Keratinocyte (primary cell): ENCODE data around the gene TFF3. TPM values are rescaled to one million over a fixed set of nuclear protein-coding genes. Genes with fewer than 3 reads are reported as not detected.

Experiments
- DNase-seq: peaks from one replicate; pipeline ENCODE4 v3.0.0-alpha.2; 2011; ENCODE audit warnings: low read depth, missing footprints, low spot score
- FAIRE-seq: peaks from 2 replicates; lab custom pipeline; 2011; peaks lifted over from hg19 to GRCh38; lab: Jason Lieb, UNC
- H2AFZ ChIP-seq: 2 replicates; pipeline ENCODE4 v1.6.0; 2012; ENCODE audit warnings: low read length, control low read depth, inconsistent platforms; ENCODE audit not compliant: control insufficient read depth
- H3K27ac ChIP-seq: 2 replicates; pipeline ENCODE4 v1.5.1; 2011; ENCODE audit warnings: low read length; ENCODE audit not compliant: control insufficient read depth, insufficient read depth
- H3K27me3 ChIP-seq: 3 replicates; pipeline ENCODE4 v1.6.0; 2011; ENCODE audit warnings: low read length; ENCODE audit not compliant: control insufficient read depth, insufficient read depth; ENCODE audit errors: extremely low read depth
- H3K36me3 ChIP-seq, 2 experiments: 2 replicates in 1 of 2; 3 replicates in 1 of 2; pipeline ENCODE4 v1.5.1; 2011; ENCODE audit warnings: low read length in 2 of 2, mild to moderate bottlenecking in 1 of 2; ENCODE audit not compliant: control insufficient read depth in 2 of 2, insufficient read depth in 2 of 2; ENCODE audit errors: extremely low read depth in 1 of 2
- H3K4me1 ChIP-seq: 3 replicates; pipeline ENCODE4 v1.5.1; 2011; ENCODE audit warnings: low read length; ENCODE audit not compliant: control insufficient read depth, insufficient read depth; ENCODE audit errors: extremely low read depth
- H3K4me2 ChIP-seq: 3 replicates; pipeline ENCODE4 v1.6.0; 2011; ENCODE audit warnings: low read depth, low read length; ENCODE audit not compliant: control insufficient read depth, insufficient read depth; ENCODE audit errors: extremely low read depth
- H3K4me3 ChIP-seq, 3 experiments: fragments of 200-600 bp in 1 of 3; sonication (generic) in 1 of 3; 2 replicates in 2 of 3; 3 replicates in 1 of 3; pipeline ENCODE4 v1.5.1; 2011 to 2016; ENCODE audit warnings: low read length in 3 of 3, mild to moderate bottlenecking in 3 of 3, control low read depth in 2 of 3, inconsistent platforms in 1 of 3, low read depth in 1 of 3, mixed read lengths in 1 of 3, mixed run types in 1 of 3, moderate library complexity in 1 of 3; ENCODE audit not compliant: control insufficient read depth in 2 of 3, insufficient read depth in 2 of 3; ENCODE audit errors: extremely low read depth in 1 of 3
- H3K79me2 ChIP-seq: 2 replicates; pipeline ENCODE4 v1.6.0; 2012; ENCODE audit warnings: low read length; ENCODE audit not compliant: control insufficient read depth, insufficient read depth
- H3K9ac ChIP-seq: 3 replicates; pipeline ENCODE4 v1.6.0; 2011; ENCODE audit warnings: low read length; ENCODE audit not compliant: control insufficient read depth, insufficient read depth; ENCODE audit errors: extremely low read depth
- H3K9me1 ChIP-seq: 3 replicates; pipeline ENCODE4 v1.6.0; 2011; ENCODE audit warnings: low read length; ENCODE audit not compliant: control insufficient read depth, insufficient read depth; ENCODE audit errors: extremely low read depth
- H3K9me3 ChIP-seq: 2 replicates; pipeline ENCODE4 v1.5.1; 2012; ENCODE audit warnings: low read depth, low read length; ENCODE audit not compliant: control insufficient read depth
- H4K20me1 ChIP-seq: 3 replicates; pipeline ENCODE4 v1.6.0; 2011; ENCODE audit warnings: low read length; ENCODE audit not compliant: control insufficient read depth, insufficient read depth; ENCODE audit errors: extremely low read depth
- CTCF ChIP-seq, 3 experiments: IDR thresholded peaks in 1 of 3; conservative IDR thresholded peaks in 1 of 3; optimal IDR thresholded peaks in 1 of 3; 2 replicates in 2 of 3; 3 replicates in 1 of 3; pipeline versions ENCODE3 to v1.5.1; 2011; ENCODE audit warnings: low read length in 3 of 3, mild to moderate bottlenecking in 3 of 3, moderate library complexity in 2 of 3, control low read depth in 1 of 3, inconsistent platforms in 1 of 3; ENCODE audit not compliant: insufficient read depth in 2 of 3; ENCODE audit errors: extremely low read depth in 1 of 3
- EZH2 ChIP-seq: IDR thresholded peaks from one replicate; pipeline ENCODE4 v1.6.1; 2012; ENCODE audit warnings: inconsistent platforms, mild to moderate bottlenecking, low read length, moderate library complexity
- dilution Hi-C: fragments of 300-500 bp; cut with MboI; formaldehyde crosslinking; loops from one replicate; pipeline ENCODE4 v1.7.0; 2020; ENCODE audit warnings: low sequenced_read_pairs; ENCODE audit not compliant: extremely low pct_ligation_motif_present
- polyA minus RNA-seq, 3 experiments: library from RNA; depleted of rRNA, polyadenylated mRNA; stranded (reverse); fragments of >200 nt; gene quantifications; 1 replicate in 1 of 3; 2 replicates in 1 of 3; 3 replicates in 1 of 3; pipeline ENCODE4 v1.2.3, GENCODE V29; 2011
- polyA plus RNA-seq, 5 experiments: library from polyadenylated mRNA; depleted of rRNA in 3 of 5; stranded (reverse) in 3 of 5; stranded (forward) in 1 of 5; unstranded in 1 of 5; fragments of >200 nt; gene quantifications; 1 replicate in 1 of 5; 2 replicates in 3 of 5; 3 replicates in 1 of 5; pipeline versions ENCODE4 v1.2.1 to v1.2.3, GENCODE V29; 2011 to 2012; ENCODE audit warnings: missing spikeins in 2 of 5, low read depth in 1 of 5, low replicate concordance in 1 of 5

The TFF3 gene
- polyA plus RNA-seq (not detected in 3 replicates), polyA minus RNA-seq (not detected in 3 replicates)
- polyA plus RNA-seq (2011; ENCODE audit: low read depth) = not detected
- not detected in 2 replicates for polyA plus RNA-seq (2011; cell fraction: cytosol; rRNA removed)
- not detected in 2 replicates for polyA plus RNA-seq (2011; cell fraction: nucleus; rRNA removed)
- not detected in 2 replicates for polyA plus RNA-seq (2012; ENCODE audit: low replicate concordance)
- polyA minus RNA-seq (2011; cell fraction: cytosol; rRNA and poly(A)+ RNA removed) = not detected
- not detected in 2 replicates for polyA minus RNA-seq (2011; cell fraction: nucleus; rRNA and poly(A)+ RNA removed)

GRCh38 chr21:42315296-42315891, at the start of gene TFF3:
Gene TFF3, minus strand, starts transcription at chr21:42315409. Its CDS starts 35 bp downstream, at chr21:42315374.
- no peak within 1 kb of the TSS for H3K4me2 ChIP-seq
- H3K9me1 ChIP-seq = no peaks in the 10 kb centered on the region
- no peak within 1 kb of the TSS for H3K4me3 ChIP-seq
- TF ChIP-seq EZH2 = no peak
- no peak for TF ChIP-seq CTCF (optimal IDR thresholded peaks at IDR 0.05 in 1 of 3, IDR thresholded peaks at IDR 0.05 in 1 of 3, conservative IDR thresholded peaks at IDR 0.05 in 1 of 3; ENCODE audit: extremely low read depth in 1 of 3, insufficient read depth in 2 of 3, low read length in 3 of 3)
- no peaks in the 10 kb centered on the region for H3K9me3 ChIP-seq
- H3K9ac ChIP-seq = no peak within 1 kb of the TSS
- no peak within 1 kb of the TSS for H2AFZ ChIP-seq
- no peak within 1 kb of the TSS for H3K27ac ChIP-seq
- no peaks in the 10 kb centered on the region for H4K20me1 ChIP-seq
- no peak for FAIRE-seq
- H3K36me3 ChIP-seq = no peaks in the 10 kb centered on the region
- DNase-seq = no peak
- H3K79me2 ChIP-seq = no peaks in the 10 kb centered on the region
- H3K4me1 ChIP-seq = no peaks in the 10 kb centered on the region
- peaks cover 12% of the 10 kb centered on the region for H3K27me3 ChIP-seq
- dilution Hi-C loops = no loop called here

- dilution Hi-C loops = no loop called here
Observed at GRCh38 chr21:42364304-42364865, 49.2 kb upstream of the TFF3 start.

More at GRCh38 chr21:42364304-42364865, 49.2 kb upstream of the TFF3 start:
- TF ChIP-seq CTCF (optimal IDR thresholded peaks at IDR 0.05 in 1 of 3, IDR thresholded peaks at IDR 0.05 in 1 of 3, conservative IDR thresholded peaks at IDR 0.05 in 1 of 3; ENCODE audit: extremely low read depth in 1 of 3, insufficient read depth in 2 of 3, low read length in 3 of 3) = no peak
- TF ChIP-seq EZH2 = no peak
- H2AFZ ChIP-seq = no peak overlapping the region
- no peaks in the 10 kb centered on the region for H3K4me1 ChIP-seq
- no peak overlapping the region for H3K4me2 ChIP-seq
- H3K27me3 ChIP-seq = no peaks in the 10 kb centered on the region
- H3K27ac ChIP-seq = no peak overlapping the region
- no peaks in the 10 kb centered on the region for H4K20me1 ChIP-seq
- H3K36me3 ChIP-seq = no peaks in the 10 kb centered on the region
- H3K9ac ChIP-seq = no peak overlapping the region
- FAIRE-seq (no peak), DNase-seq (no peak)
- H3K79me2 ChIP-seq = no peaks in the 10 kb centered on the region
- H3K4me3 ChIP-seq = no peak overlapping the region
- no peaks in the 10 kb centered on the region for H3K9me1 ChIP-seq
- H3K9me3 ChIP-seq = no peaks in the 10 kb centered on the region
